Measurements from ENCODE around the gene LPAR3.

LPAR3 gene

DNA sequence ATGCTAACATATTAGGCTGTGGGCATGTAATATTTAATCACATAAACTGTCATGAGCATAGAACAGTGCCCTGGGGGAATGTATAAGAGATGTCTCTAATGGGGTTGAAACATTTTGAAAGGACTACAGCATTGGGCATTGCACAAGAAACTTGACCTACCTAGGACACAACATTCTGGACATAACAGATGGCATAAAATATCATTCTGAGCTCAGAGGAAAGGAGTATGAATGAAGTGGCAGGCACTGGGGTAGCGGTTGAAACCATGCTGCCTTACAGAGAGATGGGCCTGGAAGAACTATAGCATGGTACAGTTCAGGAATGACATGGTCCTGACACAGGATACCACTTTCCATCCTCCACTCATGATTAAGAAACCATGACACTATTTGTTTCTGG, 69.0 kb downstream of the LPAR3 start:
- no peak for DNase-seq

DNA sequence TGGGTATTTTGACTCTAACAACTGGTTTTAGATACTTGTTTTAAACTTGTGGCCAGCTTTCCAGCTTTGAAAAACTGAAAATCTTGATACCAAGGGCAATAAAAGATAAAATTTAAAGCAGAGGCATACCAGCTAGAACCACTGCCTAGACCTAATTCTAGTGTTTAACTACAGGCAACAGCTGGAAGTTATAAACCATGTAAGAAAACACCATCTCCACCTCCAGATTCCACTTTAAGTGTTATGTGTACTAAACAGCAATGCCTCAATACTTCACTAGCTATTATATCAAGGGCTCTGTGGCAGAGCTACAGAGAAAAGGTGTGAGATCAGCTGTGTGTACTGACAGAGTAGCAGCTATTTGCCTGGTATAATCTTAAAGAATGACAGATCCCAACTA, 69.5 kb downstream of the LPAR3 start:
- no peak for DNase-seq

DNA sequence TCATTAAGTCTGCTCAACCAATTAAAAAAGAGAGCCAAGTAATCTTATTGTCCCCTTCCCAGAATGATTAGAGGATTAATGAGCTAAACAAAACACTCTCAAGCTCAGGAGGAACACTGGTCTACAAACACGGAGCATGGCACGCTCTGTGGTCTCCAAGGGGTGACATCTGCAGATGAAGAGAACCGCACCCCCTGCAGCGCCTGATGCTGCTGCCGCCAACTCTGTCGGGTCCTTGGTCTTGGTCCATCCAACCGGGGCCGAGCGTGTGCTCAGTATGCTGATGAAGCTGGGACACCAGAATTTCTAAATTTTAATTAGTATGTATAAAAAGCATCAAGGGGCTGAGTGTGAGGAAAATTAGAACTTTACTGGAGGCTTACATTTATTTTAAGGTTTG, 82.7 kb downstream of the LPAR3 start:
- DNase-seq: no peak

DNA sequence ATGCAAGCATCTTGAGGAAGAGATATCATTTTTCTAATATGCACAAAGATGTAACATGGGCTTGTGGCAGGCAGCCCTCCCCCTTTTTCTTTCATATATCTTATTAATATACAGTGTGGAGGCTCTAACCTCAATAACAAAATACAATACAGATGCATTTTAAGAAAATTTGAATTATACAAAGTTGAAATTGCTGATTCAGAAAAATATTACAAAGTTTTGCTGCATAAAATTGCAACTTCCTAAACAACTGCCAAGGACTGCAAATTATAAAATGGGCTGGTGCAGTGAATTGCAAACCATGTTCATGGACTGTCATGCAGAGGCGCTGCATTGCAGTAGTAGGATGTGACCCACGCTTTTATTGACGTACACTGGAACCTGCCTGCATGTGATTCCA, 84.0 kb downstream of the LPAR3 start:
- no peak for DNase-seq

DNA sequence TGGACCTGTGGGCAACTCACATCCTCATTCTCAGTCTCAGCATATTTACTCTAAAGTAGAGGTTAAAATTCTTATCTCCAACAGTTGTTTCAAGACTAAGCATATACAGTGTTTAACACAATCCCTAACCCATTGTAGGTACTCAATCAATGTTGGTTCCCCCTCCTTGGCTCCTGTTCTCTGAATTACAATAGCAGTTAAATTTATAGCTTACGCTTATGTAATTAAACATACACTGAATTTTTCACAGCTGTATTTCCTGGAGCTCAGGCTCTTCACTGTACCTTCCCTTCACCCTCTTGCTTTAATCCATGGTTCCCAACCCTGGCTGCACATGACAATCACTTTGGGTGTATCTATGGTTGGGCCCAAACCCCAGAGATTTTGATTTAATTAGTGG, 89.4 kb downstream of the LPAR3 start:
- no peak for DNase-seq

DNA sequence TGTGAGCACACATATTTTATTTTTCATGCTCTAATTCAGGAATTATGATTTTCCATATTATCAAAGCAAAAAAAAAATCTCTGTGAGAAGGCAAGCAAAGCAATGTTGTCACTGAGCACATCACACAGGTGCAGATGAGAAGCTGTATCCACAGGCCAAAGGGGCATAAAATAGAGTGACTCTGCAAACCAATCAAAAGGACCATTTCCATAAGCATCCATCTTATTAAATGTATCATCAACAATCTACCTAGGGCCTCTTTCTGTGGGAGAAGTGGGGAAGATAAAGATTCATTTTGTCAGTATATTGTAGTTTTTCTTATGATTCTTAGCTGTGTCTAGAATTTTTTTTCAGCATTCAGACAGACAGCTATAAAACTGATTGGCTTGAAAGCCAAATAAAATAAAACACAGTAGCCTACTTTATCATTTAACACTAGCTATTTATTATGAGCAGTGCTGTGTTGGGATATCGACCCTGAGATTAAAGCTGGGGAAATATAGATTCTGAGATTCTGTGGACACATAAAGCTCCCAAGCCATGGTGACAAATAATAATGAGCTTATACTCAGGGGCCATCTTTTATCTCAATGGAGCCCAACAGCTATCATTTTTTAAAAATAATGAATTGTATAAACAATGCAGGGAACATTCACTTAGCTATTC, 90.3 kb downstream of the LPAR3 start:
- no peak for DNase-seq

DNA sequence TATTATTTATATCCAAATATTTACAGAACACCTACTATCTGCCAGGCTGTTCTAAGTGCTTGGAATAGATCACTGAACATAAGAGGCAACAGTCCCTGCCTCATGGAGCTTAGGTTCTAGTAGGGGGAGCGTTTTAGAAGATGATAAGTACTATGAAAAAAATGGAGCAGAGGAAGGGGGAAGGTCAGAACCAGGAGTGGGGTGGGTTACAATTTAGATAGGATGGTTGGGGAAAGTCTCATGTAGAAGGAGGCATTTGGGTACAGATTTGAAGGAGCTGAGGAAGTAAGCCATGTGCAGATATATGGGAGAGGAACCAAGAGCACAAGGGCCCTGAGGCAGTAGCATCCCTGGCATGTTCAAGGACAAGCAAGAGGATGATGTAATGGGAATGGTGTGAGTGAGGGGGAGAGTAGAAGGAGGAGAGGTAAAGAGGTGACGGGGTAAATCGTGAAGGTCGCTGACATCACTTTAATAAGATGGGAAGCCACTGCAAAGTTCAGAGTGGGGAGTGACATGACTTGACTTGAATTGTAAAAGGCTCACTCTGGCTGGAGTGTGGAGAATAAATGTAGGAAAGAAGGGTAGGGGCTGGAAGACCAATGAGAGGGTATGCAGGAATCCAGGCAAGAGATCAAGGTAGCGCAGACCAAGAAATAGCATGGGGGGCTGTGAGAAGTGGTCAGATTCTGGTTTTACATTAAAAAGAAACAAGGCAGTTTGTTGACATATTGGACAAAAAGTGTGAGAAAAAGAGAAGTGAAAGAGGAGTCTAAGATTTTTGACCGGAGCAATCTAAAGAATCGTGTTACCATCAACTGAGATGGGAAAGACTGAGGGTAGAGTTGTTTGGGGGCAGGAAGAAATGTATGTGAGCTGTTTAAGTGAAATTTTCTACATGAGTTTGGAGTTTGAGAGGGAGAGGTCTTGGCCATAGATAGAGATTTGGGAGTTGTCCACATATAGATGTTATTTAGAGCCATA, 92.6 kb downstream of the LPAR3 start:
- DNase-seq: no peak

DNA sequence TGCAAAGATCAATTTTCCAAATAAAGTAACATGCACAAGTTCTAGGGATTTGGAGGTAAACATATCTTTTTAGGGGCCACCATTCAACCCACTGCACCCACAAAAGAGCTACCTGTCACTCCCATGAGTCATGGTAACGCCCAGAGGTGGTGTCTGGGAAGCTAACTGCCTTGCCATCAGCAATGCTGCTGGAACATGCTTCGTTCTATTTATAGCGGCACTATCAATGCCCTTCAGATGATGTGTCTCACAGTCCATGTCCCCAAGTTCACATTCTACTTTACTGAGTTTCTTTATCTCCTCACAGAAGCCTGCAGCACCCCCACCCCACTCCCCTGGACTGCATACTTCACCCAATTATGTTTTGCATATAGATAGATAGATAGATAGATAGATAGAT, 95.4 kb downstream of the LPAR3 start:
- no peak for DNase-seq

DNA sequence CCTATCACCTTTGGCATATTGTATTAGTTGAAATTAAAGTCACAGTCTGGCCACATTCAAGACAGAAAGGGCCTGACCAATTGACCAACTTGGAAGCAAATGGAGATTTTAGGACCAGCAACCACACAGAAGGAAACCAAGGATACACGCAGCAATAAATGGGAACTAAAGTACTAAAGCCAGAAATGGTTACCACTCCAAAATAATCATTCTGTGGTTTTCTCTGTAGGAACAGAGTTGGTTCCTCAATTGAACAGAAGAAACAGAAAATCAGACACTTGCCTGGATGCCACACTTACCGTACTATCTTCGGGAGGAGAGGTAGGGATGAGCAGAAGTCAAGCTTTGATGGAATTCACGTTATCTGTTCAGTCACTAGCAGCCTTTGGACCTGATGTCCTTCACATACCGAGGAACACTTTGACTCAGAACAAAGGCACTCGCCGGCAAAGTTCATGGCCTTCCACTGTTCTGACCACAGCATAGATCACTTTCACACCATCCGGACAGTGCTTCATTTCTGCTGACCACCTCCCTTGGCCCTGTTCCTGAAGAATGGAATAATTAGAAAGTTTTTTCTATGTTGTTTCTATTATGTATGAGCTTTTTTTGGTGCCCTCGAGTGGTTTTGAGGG, 96.9 kb downstream of the LPAR3 start:
- no peak for DNase-seq

DNA sequence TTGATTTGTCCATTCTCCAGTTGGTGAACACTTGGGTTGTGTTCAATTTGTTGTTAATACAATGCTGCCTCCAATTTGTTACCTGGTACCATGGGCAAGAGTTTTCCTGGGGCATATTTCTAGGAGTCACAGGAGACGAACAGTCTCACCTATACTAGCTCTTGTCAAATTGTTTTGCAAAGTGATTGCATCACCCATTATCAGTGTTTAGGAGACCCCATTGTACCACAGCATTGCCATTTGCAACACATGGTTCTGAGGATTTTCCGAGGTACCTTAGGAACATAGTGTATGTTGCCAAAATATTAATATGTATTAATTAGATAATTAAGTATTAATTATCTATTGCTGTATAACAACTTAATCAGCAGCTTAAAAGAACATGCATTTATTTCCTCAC, 97.8 kb downstream of the LPAR3 start:
- DNase-seq: no peak

DNA sequence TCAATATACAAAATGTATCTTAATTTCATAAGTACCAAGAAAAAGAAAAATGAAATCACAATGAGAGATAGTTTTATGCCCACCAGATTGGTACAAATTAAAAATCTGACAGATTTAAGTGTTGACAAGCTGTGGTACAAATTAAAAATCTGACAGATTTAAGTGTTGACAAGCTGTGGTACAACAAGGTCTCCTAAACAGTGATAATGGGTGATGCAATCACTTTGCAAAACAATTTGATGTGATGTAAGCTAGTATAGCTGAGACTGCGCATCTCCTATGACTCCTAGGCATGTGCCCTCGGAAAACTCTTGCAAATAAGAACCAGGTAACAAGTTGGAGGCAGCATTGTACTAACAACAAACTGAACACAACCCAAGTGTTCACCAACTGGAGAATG, 100.6 kb downstream of the LPAR3 start:
- no peak for DNase-seq

DNA sequence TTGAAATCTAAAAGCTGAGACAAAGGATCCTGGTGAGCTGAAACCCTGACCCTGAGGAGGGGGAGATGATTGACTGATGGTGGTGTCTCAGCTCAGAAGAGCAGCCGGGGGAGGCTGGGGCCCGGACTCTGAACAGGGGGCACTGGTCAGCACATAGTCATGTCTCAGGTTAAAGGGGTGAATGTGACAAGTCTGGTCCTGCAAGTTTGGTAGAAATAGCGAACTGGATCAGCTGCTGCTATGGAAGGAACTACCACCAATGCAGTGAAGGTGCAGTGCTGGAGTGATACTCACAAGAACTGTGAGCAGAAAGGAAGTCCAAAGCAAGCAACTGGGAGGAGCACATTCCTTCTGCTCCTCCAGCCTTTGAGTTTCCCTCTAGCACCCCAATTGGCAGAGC, 104.0 kb downstream of the LPAR3 start:
- DNase-seq: no peak

DNA sequence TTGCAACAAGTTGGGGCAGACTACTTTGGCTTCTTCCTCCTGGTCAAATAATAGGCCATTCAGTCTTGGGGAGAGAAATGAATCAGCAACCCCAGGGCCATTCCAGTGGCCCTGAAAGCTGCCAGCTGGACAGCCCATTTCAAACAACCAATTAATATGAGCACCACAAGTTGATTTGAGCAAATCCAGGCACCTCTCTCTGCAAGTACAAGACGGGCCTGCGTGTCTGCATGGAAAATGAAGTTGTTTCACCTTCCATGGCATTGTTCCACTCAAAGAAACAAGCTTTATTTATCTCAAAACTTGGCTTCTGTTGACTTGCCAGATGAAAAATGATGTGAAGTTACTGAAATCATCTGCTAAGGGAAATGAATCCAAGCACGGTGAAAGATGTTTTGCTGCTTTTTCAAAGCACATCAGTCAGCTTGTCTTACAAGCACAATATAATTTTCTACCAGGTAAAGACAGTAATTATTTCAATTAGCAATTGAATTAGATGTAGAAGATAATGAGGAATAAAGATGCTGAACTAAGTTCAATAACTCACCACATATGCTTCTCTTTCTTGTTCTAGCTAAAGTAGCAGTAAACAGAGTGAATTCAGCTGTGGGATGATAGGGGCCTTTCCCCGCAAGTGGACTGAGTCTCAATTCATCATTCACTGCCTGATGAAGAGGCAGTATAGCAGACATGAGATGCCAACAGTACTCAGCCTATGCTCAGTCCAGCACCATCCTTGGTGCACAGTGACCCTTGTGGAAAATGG, 107.6 kb downstream of the LPAR3 start:
- no peak for DNase-seq

DNA sequence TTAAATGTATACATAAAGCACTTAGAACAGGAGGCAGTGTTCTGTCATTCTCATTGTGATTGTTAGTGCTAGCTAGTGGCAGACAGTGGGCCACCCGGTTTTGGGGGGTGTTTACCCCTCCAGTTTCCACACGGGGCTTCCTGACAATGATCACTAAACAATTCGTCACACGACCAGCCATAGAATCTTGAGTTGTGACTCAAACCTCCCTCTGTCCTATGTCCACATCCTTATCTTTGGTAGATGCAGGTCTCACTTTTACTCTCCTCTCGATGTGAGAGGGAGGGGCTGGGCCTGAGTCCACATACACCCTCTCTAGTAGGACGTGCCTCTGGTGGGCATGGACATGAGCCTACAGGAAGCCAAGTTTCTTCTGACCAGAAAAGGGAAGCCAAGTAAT, 110.1 kb downstream of the LPAR3 start:
- DNase-seq: no peak

DNA sequence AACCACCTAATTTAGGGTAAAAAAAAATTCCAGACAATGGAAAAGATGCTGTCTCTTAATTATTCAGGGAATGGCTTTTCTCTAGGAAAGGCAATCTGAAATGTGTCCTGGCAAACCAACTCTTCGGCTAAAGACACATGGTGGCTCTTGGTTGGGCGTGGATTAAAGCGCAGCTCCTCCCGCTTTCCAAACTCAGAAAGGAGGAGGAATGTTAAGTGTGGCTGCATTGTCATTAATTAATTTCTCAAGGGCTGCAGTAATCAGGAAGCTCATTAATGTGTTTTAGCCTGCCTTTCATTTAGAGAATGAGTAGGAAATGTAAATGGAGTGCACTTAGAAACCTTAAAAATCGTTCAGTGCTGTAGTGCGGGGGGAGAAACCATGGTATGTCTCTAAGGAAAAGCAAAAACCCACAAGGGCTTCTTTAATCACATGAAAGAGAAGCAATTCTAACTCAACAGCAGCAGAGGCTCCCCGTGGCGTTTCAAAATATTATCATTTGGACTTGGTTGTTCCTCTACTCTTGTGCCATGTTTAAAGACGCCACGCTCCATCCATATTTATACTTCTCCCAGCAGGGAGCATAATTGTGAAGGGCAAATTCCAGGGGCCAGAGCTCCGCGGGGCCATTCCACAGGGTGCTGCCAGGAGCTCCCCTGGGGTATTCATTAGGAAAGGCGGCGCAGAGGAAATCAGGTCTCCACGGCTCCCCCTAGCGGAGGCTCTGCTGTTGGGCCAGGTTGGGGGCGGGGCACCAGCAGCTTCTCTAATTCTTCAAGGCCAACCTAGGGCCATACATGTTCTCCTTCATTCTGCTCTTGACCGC, 110.8 kb downstream of the LPAR3 start:
- DNase-seq: peak; percentile 57

DNA sequence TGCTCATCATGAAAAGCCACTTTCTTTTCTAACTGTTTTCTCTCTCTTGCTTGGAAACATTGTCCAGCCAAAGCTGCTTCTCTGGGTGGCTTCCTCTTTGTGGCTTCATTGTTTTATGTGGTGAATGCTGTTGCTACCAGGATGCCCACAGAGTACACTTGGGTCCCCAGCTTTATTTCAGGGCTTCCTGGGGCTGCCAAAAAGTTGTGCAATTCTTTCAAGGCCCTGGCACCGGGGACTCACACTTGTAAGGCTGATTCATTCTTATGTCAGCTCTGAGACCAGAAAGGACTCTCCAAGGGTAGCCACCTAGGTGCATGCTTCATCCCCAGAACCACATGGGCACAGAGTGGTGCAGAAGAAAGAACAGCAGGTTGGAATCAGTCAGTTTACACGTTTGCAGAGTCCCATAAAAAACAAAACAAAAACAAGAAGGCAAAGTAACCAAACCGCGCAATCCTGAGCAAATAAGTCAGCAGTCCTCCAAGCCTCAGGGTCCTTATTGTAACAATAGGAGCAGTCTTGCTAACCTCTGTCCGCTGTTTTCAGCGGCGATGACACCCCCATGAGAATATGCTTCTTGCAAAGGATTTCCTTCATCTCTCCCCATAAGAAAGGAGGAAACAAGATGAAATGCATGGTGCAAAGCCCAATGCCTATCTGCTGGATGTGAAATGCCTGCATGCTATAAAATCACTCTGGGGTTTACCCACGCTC, 112.8 kb downstream of the LPAR3 start:
- DNase-seq: no peak

DNA sequence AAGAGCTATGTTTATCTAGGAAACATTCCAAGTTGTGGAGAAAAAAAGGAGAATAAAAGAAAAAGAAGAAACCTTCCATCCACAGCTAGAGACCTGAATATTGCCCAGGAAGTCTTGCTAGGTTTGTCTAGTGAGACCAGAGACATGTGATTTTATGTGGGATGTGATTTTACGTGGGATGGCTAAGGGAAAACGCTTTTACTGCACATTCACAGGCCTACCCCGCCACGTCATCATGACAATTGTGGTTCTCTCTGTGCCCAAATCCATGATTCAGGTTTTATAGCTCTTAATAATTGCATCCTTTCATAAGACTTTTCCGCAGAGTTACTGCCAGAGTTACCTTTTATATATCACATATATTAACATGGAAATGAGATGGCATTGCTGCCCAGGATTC, 116.4 kb downstream of the LPAR3 start:
- no peak for DNase-seq

DNA sequence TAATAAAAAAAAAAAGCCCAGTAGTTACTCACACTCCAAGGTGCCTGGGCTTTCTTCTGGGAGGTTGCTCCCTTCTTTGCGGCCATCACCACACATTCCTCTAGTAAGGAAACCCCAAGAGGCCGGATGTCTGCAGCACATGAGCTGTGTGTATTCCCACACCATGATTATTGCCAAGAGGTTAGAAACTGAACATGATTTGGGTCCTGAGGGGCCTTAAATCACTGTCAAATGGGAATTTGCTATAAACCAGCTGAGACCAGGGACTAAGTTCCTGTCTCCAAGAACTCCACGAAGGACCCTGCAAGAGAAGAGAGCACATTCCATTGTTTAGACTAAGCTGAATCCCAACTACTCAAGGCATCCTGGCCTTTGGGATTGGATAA, 117.5 kb downstream of the LPAR3 start:
- DNase-seq: peak; percentile 17

DNA sequence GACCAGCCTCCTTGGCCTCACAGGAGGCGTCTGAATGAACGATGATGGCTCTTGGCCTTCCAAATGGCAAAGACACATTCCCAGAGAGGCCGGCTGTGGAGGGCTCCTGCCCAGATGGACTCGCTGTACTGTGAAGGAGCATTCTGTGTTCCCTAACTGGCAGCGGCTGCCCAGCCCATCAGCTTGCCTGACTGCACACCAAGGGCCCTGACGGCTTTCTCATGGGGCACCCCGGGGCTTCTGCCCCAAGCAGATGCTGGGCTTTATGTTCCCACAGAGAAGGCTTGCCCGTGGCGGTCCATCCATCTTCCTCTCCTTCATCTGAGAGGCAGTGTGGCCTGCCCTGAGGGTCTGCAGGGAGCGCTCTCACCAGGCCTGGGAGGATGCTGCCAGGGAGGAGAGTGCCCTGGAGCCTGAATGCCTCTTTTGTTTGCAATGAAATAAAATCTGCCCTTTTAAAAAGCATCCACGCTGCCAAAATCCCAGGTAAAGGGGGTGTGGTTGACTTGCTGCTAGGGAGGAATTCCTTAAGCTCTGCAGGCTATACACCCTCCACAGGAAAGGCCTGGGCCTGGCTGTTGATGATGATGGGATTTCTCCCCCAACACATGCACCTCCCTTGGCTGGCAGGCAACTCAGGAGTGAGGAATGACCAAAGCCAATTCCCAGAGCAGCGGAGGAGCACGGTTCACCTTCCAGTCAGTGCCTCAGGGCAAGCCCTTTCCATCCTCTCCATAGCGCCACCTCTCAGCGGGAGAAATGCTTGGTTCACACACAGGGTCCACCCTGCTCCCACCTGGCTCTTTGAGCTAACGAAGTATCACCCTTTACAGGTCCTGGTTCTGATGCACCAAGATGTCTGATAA, 118.1 kb downstream of the LPAR3 start:
- no peak for DNase-seq

DNA sequence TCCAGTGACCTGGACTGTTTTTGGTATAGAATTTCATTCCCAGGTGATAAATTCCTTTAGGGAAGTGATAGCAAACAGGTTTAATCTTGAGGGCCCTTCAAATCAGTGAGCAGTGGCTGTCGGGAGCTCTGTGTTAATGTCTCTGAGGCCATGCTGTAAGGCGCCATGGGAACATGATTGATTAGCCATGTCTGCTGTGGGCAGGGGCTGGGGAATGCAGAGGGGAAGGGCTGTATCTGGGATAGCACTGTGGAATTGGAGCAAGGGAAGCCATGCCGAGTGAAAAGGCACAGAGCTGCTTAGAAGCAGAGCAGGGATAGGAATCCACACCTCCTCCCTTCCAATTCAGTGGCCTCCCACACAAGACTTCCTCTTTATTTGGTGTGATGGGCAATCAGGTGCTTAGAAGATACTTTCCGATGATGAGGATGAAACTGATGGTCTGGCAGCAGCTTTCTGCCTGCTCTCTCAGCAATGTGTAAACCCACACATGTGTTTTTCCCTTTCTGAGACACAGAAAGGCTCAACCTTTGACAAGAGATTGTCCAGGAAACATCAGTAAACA, 119.0 kb downstream of the LPAR3 start:
- no peak for DNase-seq

Data from fibroblast of skin of back (primary cell).